Body of pancreas (tissue), 4 donors: Measurements from ENCODE around the gene RAX2. TPM values are rescaled to one million over a fixed set of nuclear protein-coding genes. Genes with fewer than 3 reads are reported as not detected.

Source experiments
- ATAC-seq: fragments of 150-250 bp; one replicate; pipeline ENCODE4 v1.9.1; 2016
- DNase-seq, 4 donors: peaks; one replicate each; pipeline ENCODE4 v3.0.0-alpha.2; 2019
- H3K27ac ChIP-seq, 4 donors: fragments of 200-600 bp; sonication (generic); 1 replicate in 3 of 4; 2 replicates in 1 of 4; pipeline versions ENCODE4 v1.5.1 to v1.6.1; 2016 to 2019; ENCODE audit warnings: mild to moderate bottlenecking in 1 of 4, mixed read lengths in 1 of 4, moderate library complexity in 1 of 4
- H3K27me3 ChIP-seq, 2 donors: fragments of 200-600 bp; sonication (generic); one replicate each; pipeline ENCODE4 v1.6.0; 2016; ENCODE audit warnings: mild to moderate bottlenecking in 1 of 2
- H3K36me3 ChIP-seq, 2 donors: fragments of 200-600 bp; sonication (generic); replicated peaks in 1 of 2; 2 replicates each; pipeline ENCODE4 v1.5.1; 2016; ENCODE audit warnings: low read depth in 2 of 2; ENCODE audit not compliant: insufficient read depth in 1 of 2
- H3K4me1 ChIP-seq: fragments of 200-600 bp; sonication (generic); one replicate; pipeline ENCODE4 v1.6.0; 2016
- H3K4me3 ChIP-seq, 2 donors: fragments of 200-600 bp; sonication (generic); 1 replicate in 1 of 2; 2 replicates in 1 of 2; pipeline ENCODE4 v1.5.1; 2016 to 2019
- H3K9me3 ChIP-seq, 3 donors: fragments of 200-600 bp; sonication (generic); 1 replicate in 2 of 3; 2 replicates in 1 of 3; pipeline ENCODE4 v1.5.1; 2016
- POLR2A ChIP-seq, 3 donors: fragments of 450-650 bp; IDR thresholded peaks; one replicate each; pipeline ENCODE4 v1.6.1; 2016; ENCODE audit warnings: antibody characterized with exemption in 3 of 3, mild to moderate bottlenecking in 2 of 3
- WGBS, 2 donors: methylation state at CpG; one replicate each; pipeline ENCODE4 v1.1.5; 2017; 5-methylcytosine and 5-hydroxymethylcytosine counted together
- intact Hi-C: fragments of 100-400 bp; cut with DNase I; formaldehyde crosslinking; loops from one replicate; pipeline ENCODE4 v1.15.1; 2023
- total RNA-seq, 2 donors: library from RNA; depleted of rRNA; stranded (reverse); fragments of >200 nt; gene quantifications; one replicate each; pipeline ENCODE4 v1.1.0, GENCODE V29; 2016
- TF ChIP-seq, protein P1 (sequence below), 7 experiments: fragments of 450-650 bp in 4 of 7; fragments of 200-600 bp in 3 of 7; sonication (generic) in 3 of 7; IDR thresholded peaks; one replicate each; pipeline ENCODE4 v1.5.1; 2016 to 2019; ENCODE audit warnings: antibody characterized with exemption in 7 of 7

The RAX2 gene
- total RNA-seq, 2 donors from 2014 or later, result not detected

GRCh38 chr19:3771000-3771905, 775 bp downstream of the RAX2 start:
- no peak for TF ChIP-seq POLR2A (IDR thresholded peaks at IDR 0.05)
- TF ChIP-seq, protein P1, sequence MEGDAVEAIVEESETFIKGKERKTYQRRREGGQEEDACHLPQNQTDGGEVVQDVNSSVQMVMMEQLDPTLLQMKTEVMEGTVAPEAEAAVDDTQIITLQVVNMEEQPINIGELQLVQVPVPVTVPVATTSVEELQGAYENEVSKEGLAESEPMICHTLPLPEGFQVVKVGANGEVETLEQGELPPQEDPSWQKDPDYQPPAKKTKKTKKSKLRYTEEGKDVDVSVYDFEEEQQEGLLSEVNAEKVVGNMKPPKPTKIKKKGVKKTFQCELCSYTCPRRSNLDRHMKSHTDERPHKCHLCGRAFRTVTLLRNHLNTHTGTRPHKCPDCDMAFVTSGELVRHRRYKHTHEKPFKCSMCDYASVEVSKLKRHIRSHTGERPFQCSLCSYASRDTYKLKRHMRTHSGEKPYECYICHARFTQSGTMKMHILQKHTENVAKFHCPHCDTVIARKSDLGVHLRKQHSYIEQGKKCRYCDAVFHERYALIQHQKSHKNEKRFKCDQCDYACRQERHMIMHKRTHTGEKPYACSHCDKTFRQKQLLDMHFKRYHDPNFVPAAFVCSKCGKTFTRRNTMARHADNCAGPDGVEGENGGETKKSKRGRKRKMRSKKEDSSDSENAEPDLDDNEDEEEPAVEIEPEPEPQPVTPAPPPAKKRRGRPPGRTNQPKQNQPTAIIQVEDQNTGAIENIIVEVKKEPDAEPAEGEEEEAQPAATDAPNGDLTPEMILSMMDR (IDR thresholded peaks at IDR 0.05), result no peak
- H3K9me3 ChIP-seq, result no peaks in the 10 kb centered on the region
- H3K4me3 ChIP-seq, result no peak overlapping the region
- 68 to 82% methylated on average over 20 to 25 of the region's 35 CpGs for WGBS, 2 donors
- H3K4me1 ChIP-seq, result no peaks in the 10 kb centered on the region
- ATAC-seq (no peak), DNase-seq (no peak)
- intact Hi-C loops, result no loop called here
- peaks cover 0 to 4% of the 10 kb centered on the region in 2 donors for H3K36me3 ChIP-seq
- no peaks in the 10 kb centered on the region for H3K27me3 ChIP-seq
- H3K27ac ChIP-seq, result no peak overlapping the region

DNA sequence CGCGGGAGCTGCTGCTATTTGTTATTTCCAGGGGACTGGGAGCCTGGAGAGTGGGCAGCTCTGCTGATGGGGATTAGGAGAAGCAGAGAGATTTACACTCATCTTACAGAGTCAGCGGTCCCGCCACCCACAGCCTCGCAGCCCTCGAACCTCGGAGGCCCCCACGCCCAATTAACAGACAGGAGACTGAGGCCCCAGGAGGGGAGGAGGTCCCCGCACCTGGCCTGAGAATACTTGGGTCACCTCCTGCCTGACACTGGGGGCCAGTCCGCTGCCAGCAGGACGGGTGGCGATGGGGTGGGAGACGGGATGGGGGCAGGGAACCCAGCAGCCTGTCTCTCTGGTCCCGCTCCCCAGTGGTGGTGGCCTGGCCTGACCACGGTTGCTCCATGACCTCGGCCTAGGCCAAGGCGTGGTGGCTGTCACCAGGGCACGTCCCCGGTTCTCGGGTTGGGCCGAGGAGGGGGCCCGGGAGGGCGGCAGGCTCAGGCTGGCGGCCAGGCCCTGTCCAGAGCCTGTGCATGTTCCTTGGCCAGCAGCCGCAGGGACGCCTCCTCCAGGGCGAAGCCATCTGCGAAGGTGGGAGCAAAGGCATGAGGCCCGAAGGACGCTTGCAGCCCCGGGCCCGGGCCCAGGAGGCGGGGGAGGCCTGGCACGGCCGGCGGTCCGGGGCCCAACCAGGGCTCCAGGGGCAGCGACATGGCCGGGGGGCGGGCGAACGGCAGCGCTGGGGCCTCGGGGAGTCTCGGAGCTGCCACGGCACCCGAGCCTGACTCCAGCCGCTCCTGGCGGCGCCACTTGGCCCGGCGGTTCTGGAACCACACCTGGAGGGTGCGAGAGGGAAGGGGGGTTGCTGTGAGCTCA, 1.7 kb downstream of the RAX2 start:
- ATAC-seq (no peak), DNase-seq (no peak)
- no peak overlapping the region for H3K4me3 ChIP-seq
- H3K9me3 ChIP-seq, result no peaks in the 10 kb centered on the region
- no peak for TF ChIP-seq POLR2A (IDR thresholded peaks at IDR 0.05)
- TF ChIP-seq, protein P1 (IDR thresholded peaks at IDR 0.05), result no peak
- no peak overlapping the region for H3K27ac ChIP-seq
- H3K27me3 ChIP-seq, result no peaks in the 10 kb centered on the region
- H3K4me1 ChIP-seq, result no peaks in the 10 kb centered on the region
- intact Hi-C loops, result no loop called here
- H3K36me3 ChIP-seq, result peaks cover 0 to 5% of the 10 kb centered on the region in 2 donors
- WGBS, 2 donors, result 79 to 80% methylated on average over 18 to 35 of the region's 53 CpGs

DNA sequence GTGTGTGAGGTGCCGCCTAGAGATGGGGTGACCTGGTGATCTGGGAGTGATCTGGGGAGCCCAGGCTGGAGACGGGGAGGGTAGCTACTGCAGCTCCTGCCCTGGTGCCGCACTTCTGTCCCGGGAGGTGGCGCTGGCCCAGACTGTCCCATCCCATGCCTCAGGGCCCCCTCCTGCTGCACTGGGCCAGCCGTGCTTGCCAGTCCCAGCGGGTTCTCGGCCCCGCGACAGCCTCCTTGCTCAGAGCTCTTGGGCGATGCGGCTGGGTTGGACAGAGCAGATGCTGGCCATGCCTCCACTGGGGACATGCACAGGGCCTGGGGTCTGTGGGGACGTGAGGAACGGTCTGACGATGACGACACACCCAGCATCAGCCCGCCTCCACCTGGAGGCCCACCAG, 2.5 kb downstream of the RAX2 start:
- 81% methylated on average over 16 of the region's 17 CpGs; no CpG with 5 or more reads in 1 of the 2 donors for WGBS, 2 donors
- Histone ChIP-seq H3K4me1 (no peaks in the 10 kb centered on the region), H3K9me3 (no peaks in the 10 kb centered on the region), H3K27ac (no peak overlapping the region), H3K27me3 (no peaks in the 10 kb centered on the region), H3K36me3 (peaks cover 0 to 5% of the 10 kb centered on the region in 2 donors), H3K4me3 (no peak overlapping the region)
- ATAC-seq, result no peak
- TF ChIP-seq, protein P1 (IDR thresholded peaks at IDR 0.05), result no peak
- no peak for TF ChIP-seq POLR2A (IDR thresholded peaks at IDR 0.05)
- DNase-seq, result no peak
- intact Hi-C loops, result no loop called here

DNA sequence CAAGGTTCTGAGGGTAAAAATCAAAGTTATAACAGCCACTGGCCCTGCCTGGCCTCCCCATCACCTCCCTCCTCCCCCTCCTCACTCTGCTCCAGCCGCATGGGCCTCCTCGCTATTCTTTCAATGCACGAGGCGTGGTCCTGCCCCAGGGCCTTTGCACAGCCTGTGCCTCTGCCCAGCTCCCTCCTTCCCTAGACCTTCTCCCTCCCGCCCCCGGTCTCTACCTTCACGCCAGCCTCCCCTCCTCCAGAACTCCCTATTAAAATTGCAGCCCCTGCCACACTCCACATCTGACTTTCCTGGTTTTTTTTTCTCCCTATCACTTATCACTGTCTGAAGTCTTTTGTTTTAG, 3.3 kb downstream of the RAX2 start:
- H3K27ac ChIP-seq, result no peak overlapping the region
- TF ChIP-seq POLR2A (IDR thresholded peaks at IDR 0.05), result no peak
- TF ChIP-seq, protein P1 (IDR thresholded peaks at IDR 0.05), result no peak
- DNase-seq (no peak), ATAC-seq (no peak)
- H3K9me3 ChIP-seq, result no peaks in the 10 kb centered on the region
- WGBS, 2 donors, result 88 to 96% methylated on average over 7 of the region's 7 CpGs
- peaks cover 0 to 5% of the 10 kb centered on the region in 2 donors for H3K36me3 ChIP-seq
- intact Hi-C loops, result no loop called here
- H3K27me3 ChIP-seq, result no peaks in the 10 kb centered on the region
- H3K4me1 ChIP-seq, result no peaks in the 10 kb centered on the region
- no peak overlapping the region for H3K4me3 ChIP-seq
